ENCODE data around the gene TRIM59. TPM values are rescaled to one million over a fixed set of nuclear protein-coding genes. Genes with fewer than 3 reads are reported as not detected.
"Not testable (repeated sequence)": the region's sequence is repeated elsewhere in the genome, so short reads cannot be mapped to it uniquely, and the experiment has no call there.

Gene TRIM59
- total RNA-seq, 4 donors from 2014 or later = 1.7 to 6.7 (median 4.1) TPM

DNA sequence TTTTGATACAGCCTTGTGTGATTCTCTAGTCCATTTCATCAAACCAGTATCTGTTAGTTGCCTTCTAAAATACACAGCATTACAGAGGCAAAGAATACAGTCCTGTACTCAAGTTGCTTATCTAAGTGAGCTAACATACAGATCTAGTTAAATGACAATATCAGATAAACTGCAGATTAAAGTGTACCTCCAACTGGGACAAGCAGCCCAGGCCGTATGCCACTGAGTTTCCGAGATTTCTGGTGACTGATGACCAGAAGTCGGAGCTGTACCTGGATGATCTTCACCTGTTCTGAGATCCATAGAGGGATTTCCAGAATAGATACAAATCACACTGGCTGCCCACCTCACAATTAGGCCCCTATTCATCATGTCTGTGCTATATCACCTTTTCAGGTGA lies 6.3 kb upstream of the TRIM59 start:
- H3K9me3 ChIP-seq = no peaks in the 10 kb centered on the region
- no peak for DNase-seq
- no peak overlapping the region for H3K27ac ChIP-seq
- no peaks in the 10 kb centered on the region for H3K27me3 ChIP-seq
- no peaks in the 10 kb centered on the region for H3K4me1 ChIP-seq
- TF ChIP-seq, protein P1, sequence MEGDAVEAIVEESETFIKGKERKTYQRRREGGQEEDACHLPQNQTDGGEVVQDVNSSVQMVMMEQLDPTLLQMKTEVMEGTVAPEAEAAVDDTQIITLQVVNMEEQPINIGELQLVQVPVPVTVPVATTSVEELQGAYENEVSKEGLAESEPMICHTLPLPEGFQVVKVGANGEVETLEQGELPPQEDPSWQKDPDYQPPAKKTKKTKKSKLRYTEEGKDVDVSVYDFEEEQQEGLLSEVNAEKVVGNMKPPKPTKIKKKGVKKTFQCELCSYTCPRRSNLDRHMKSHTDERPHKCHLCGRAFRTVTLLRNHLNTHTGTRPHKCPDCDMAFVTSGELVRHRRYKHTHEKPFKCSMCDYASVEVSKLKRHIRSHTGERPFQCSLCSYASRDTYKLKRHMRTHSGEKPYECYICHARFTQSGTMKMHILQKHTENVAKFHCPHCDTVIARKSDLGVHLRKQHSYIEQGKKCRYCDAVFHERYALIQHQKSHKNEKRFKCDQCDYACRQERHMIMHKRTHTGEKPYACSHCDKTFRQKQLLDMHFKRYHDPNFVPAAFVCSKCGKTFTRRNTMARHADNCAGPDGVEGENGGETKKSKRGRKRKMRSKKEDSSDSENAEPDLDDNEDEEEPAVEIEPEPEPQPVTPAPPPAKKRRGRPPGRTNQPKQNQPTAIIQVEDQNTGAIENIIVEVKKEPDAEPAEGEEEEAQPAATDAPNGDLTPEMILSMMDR (IDR thresholded peaks at IDR 0.05) = no peak
- TF ChIP-seq POLR2A (IDR thresholded peaks at IDR 0.05) = no peak
- H3K4me3 ChIP-seq = no peak overlapping the region
- no peaks in the 10 kb centered on the region for H3K36me3 ChIP-seq

DNA sequence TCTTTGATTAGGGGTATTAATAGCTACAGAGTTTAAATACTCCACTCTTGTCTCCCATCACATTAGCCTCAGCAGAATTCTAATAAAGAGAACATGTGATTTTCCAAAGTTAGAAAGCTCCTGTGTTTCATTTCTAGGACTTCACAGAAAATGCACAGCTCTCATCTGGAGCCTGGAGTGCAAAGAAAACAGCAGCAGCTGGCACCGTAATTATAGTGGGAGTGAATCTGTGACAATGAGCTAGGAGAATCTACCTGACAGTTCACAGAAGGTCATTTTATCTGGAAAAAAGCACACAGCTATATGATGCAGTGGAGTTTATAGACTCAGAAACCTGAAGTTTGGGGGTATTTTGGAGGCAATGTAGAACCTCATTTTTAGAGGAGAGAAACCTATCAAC lies 5.4 kb upstream of the TRIM59 start:
- no peaks in the 10 kb centered on the region for H3K27me3 ChIP-seq
- no peak overlapping the region for H3K27ac ChIP-seq
- DNase-seq = no peak
- H3K36me3 ChIP-seq = no peaks in the 10 kb centered on the region
- no peaks in the 10 kb centered on the region for H3K4me1 ChIP-seq
- H3K9me3 ChIP-seq = no peaks in the 10 kb centered on the region
- TF ChIP-seq POLR2A (IDR thresholded peaks at IDR 0.05) = no peak
- TF ChIP-seq, protein P1 (IDR thresholded peaks at IDR 0.05) = no peak
- no peak overlapping the region for H3K4me3 ChIP-seq

DNA sequence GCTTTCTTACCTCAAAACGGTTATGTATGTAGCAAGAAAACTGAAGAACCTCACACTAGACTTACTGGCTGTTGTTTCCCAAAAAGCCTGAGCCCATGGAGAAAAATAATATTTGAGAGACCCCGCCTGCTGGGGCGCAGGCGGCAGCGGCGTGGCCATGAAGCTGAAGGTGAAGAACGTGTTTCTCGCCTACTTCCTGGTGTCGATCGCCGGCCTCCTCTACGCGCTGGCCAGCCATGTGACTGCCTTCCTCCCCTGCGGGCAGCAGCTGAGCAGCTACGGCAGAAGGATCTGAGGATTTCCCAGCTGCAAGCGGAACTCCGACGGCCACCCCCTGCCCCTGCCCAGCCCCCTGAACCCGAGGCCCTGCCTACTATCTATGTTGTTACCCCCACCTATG lies 2.7 kb upstream of the TRIM59 start:
- H3K27ac ChIP-seq, H3K9me3 ChIP-seq: not testable (repeated sequence)

DNA sequence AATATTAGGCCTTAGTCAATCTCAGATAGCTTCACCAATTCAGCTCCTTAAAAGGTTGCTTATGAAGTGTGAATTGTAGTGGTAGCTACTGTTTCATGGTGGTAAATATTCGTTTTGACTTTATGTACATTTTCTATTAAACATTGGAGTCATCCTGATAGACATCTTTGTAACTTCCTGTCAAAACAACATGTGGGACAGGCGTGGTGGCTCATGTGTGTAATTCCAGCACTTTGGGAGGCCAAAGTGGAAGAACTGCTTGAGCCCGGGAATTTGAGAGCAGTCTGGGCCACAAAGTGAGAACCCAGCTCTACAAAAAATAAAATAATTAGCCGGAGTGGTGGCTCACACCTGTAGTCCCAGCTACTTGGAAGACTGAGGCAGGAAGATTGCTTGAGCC lies 2.0 kb upstream of the TRIM59 start:
- peaks cover 0 to 7% (median 0%) of the 10 kb centered on the region in 4 donors for H3K4me1 ChIP-seq
- no peak overlapping the region for H3K4me3 ChIP-seq
- H3K9me3 ChIP-seq = no peaks in the 10 kb centered on the region
- no peaks in the 10 kb centered on the region for H3K27me3 ChIP-seq
- no peak for TF ChIP-seq POLR2A (IDR thresholded peaks at IDR 0.05)
- TF ChIP-seq, protein P1 (IDR thresholded peaks at IDR 0.05) = no peak
- H3K36me3 ChIP-seq = no peaks in the 10 kb centered on the region
- no peak overlapping the region for H3K27ac ChIP-seq
- DNase-seq = no peak

More for the DNA sequence above, 2.7 kb upstream of the TRIM59 start:
- H3K36me3 ChIP-seq, DNase-seq, H3K27me3 ChIP-seq, H3K4me1 ChIP-seq, H3K4me3 ChIP-seq: not testable (repeated sequence)

DNA sequence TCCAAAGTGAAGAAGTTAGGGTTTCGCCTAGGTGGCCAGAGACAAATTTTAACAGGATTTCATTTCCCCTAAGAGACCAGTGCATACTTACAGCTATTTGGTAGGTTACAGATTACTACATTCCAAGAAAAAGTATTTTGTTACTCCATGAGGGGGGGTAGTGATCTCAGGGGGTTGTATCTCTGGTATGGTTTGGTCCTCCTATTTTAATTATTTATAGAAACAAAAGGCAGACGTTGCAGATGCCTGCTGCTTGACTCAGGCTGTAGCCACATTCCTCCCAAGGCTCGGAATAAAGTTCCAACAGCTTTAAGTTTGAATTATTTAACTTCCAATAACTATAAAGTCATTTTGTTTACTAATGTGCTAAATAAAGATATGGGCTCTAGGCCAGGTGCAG lies 1.3 kb upstream of the TRIM59 start:
- no peaks in the 10 kb centered on the region for H3K27me3 ChIP-seq
- peaks cover 0 to 7% (median 0%) of the 10 kb centered on the region in 4 donors for H3K4me1 ChIP-seq
- no peak for DNase-seq
- H3K36me3 ChIP-seq = no peaks in the 10 kb centered on the region
- H3K4me3 ChIP-seq = no peak overlapping the region
- H3K9me3 ChIP-seq = no peaks in the 10 kb centered on the region
- no peak overlapping the region for H3K27ac ChIP-seq
- TF ChIP-seq POLR2A (IDR thresholded peaks at IDR 0.05) = no peak
- TF ChIP-seq, protein P1 (IDR thresholded peaks at IDR 0.05) = no peak

DNA sequence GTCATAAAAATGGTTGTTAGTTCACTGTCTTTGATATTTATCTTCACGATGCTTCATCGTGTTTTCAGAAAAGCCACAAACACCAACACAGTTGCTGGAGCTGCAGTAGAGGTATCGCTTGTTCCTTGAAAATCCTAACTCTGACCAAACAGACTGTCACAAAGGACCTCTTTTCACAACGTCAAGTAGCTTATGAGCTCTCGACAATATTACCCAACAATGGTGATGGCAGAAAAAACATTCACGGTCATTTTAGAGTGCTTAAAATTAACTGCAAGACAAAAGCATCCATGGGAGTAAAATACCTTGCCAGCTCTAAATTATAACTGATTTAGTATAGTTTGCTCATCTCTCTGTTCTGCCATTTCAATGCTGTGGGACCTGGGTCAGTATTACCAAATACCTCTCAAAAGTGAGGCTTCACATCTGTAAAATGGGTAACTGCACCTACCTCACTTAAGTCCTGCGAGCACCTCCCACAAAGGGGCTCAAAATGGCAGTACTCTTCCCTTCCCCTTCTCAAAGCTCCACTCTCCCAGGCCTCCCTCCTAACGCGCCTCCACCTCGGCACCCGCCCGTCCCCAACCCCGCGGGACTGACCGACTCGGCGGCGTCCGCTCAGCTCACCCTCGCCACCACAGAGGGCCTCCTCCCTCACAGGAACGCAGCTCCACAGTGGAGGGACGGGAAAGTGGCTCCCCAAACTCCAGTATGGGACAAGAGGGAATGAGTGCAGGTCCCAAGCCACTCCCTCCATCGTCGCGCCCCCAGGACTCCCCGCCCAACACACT lies 546 bp downstream of the TRIM59 start:
- Histone ChIP-seq H3K27me3 (no peaks in the 10 kb centered on the region), H3K4me3 (peak overlapping the region; percentile 55 to 72 (median 62)), H3K36me3 (no peaks in the 10 kb centered on the region), H3K9me3 (no peaks in the 10 kb centered on the region), H3K4me1 (peaks cover 0 to 7% (median 0%) of the 10 kb centered on the region in 4 donors), H3K27ac (peak overlapping the region; percentile 68 to 83 (median 81))
- no peak for DNase-seq
- no peak for TF ChIP-seq POLR2A (IDR thresholded peaks at IDR 0.05)
- TF ChIP-seq, protein P1 (IDR thresholded peaks at IDR 0.05) = no peak
